Nephron (organoid): ENCODE results near the gene CSNK2B.

ENCODE experiments used
- H3K27ac Mint-ChIP-seq, 3 experiments: 2 replicates each; pipeline ENCODE4 v1.8.0; 2020; ENCODE audit warnings: mixed read lengths in 3 of 3, mild to moderate bottlenecking in 2 of 3, moderate library complexity in 1 of 3
- H3K27me3 Mint-ChIP-seq: 2 replicates; pipeline ENCODE4 v1.8.0; 2021; ENCODE audit warnings: low read depth, mild to moderate bottlenecking, moderate library complexity, mixed read lengths
- H3K36me3 Mint-ChIP-seq: 2 replicates; pipeline ENCODE4 v1.8.0; 2020; ENCODE audit warnings: low read depth, mixed read lengths
- H3K4me1 Mint-ChIP-seq: 2 replicates; pipeline ENCODE4 v1.8.0; 2020; ENCODE audit warnings: mixed read lengths
- H3K4me3 Mint-ChIP-seq, 3 experiments: 2 replicates each; pipeline ENCODE4 v1.8.0; 2020; ENCODE audit warnings: mild to moderate bottlenecking in 3 of 3, mixed read lengths in 3 of 3, moderate library complexity in 2 of 3
- H3K9me3 Mint-ChIP-seq: 2 replicates; pipeline ENCODE4 v1.8.0; 2020; ENCODE audit warnings: mixed read lengths
- TF ChIP-seq, protein P1 (sequence below), 3 experiments: fragments of 200-600 bp; sonication (generic); IDR thresholded peaks; one replicate each; pipeline ENCODE4 v1.5.0; 2021; ENCODE audit warnings: antibody characterized with exemption in 3 of 3; ENCODE audit not compliant: unreplicated experiment in 3 of 3

CSNK2B gene

GRCh38 chr6:31658158-31658688 is 7.7 kb upstream of the CSNK2B start:
- peak overlapping the region; percentile 50 to 70 (median 67) for H3K27ac Mint-ChIP-seq
- TF ChIP-seq, protein P1, sequence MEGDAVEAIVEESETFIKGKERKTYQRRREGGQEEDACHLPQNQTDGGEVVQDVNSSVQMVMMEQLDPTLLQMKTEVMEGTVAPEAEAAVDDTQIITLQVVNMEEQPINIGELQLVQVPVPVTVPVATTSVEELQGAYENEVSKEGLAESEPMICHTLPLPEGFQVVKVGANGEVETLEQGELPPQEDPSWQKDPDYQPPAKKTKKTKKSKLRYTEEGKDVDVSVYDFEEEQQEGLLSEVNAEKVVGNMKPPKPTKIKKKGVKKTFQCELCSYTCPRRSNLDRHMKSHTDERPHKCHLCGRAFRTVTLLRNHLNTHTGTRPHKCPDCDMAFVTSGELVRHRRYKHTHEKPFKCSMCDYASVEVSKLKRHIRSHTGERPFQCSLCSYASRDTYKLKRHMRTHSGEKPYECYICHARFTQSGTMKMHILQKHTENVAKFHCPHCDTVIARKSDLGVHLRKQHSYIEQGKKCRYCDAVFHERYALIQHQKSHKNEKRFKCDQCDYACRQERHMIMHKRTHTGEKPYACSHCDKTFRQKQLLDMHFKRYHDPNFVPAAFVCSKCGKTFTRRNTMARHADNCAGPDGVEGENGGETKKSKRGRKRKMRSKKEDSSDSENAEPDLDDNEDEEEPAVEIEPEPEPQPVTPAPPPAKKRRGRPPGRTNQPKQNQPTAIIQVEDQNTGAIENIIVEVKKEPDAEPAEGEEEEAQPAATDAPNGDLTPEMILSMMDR (IDR thresholded peaks at IDR 0.05; ENCODE audit: unreplicated experiment in 3 of 3), result no peak
- H3K36me3 Mint-ChIP-seq, result peaks cover 20% of the 10 kb centered on the region
- H3K4me1 Mint-ChIP-seq, result peaks cover 56% of the 10 kb centered on the region
- no peaks in the 10 kb centered on the region for H3K27me3 Mint-ChIP-seq
- H3K9me3 Mint-ChIP-seq, result no peaks in the 10 kb centered on the region
- H3K4me3 Mint-ChIP-seq, result peak overlapping the region; percentile 83 to 95 (median 89)

- H3K4me3 Mint-ChIP-seq, result peak overlapping the region; percentile 83 to 95 (median 89)
- no peaks in the 10 kb centered on the region for H3K9me3 Mint-ChIP-seq
- peaks cover 26% of the 10 kb centered on the region for H3K36me3 Mint-ChIP-seq
- TF ChIP-seq, protein P1 (IDR thresholded peaks at IDR 0.05; ENCODE audit: unreplicated experiment in 3 of 3), result no peak
- H3K27ac Mint-ChIP-seq, result peak overlapping the region; percentile 93 to 96 (median 94)
- H3K4me1 Mint-ChIP-seq, result peaks cover 65% of the 10 kb centered on the region
- H3K27me3 Mint-ChIP-seq, result no peaks in the 10 kb centered on the region
These were observed 6.8 kb upstream of the CSNK2B start for GRCh38 chr6:31658983-31659648.

GRCh38 chr6:31659649-31660380 is 6.1 kb upstream of the CSNK2B start:
- H3K27me3 Mint-ChIP-seq, result no peaks in the 10 kb centered on the region
- TF ChIP-seq, protein P1 (IDR thresholded peaks at IDR 0.05; ENCODE audit: unreplicated experiment in 3 of 3), result no peak

GRCh38 chr6:31660381-31661261 is 5.3 kb upstream of the CSNK2B start, which contains the start of gene C6orf47:
Gene C6orf47 (minus strand): TSS chr6:31660778. CDS start chr6:31659947, 831 bp downstream.
- Mint-ChIP-seq H3K27ac (peak within 1 kb of the TSS; percentile 93 to 96 (median 94)), H3K27me3 (no peaks in the 10 kb centered on the region), H3K4me3 (peak within 1 kb of the TSS; percentile 83 to 95 (median 89)), H3K36me3 (peaks cover 29% of the 10 kb centered on the region), H3K4me1 (peaks cover 69% of the 10 kb centered on the region), H3K9me3 (no peaks in the 10 kb centered on the region)
- TF ChIP-seq, protein P1 (IDR thresholded peaks at IDR 0.05; ENCODE audit: unreplicated experiment in 3 of 3), result no peak

More at GRCh38 chr6:31659649-31660380, 6.1 kb upstream of the CSNK2B start:
- peaks cover 72% of the 10 kb centered on the region for H3K4me1 Mint-ChIP-seq
- peak overlapping the region; percentile 93 to 96 (median 94) for H3K27ac Mint-ChIP-seq
- H3K9me3 Mint-ChIP-seq, result no peaks in the 10 kb centered on the region
- H3K4me3 Mint-ChIP-seq, result peak overlapping the region; percentile 83 to 95 (median 89)
- H3K36me3 Mint-ChIP-seq, result peaks cover 31% of the 10 kb centered on the region

- Mint-ChIP-seq H3K4me3 (peak overlapping the region; percentile 83 to 95 (median 89)), H3K4me1 (peaks cover 70% of the 10 kb centered on the region), H3K36me3 (peaks cover 26% of the 10 kb centered on the region), H3K27me3 (no peaks in the 10 kb centered on the region), H3K9me3 (no peaks in the 10 kb centered on the region), H3K27ac (peak overlapping the region; percentile 93 to 96 (median 94))
- TF ChIP-seq, protein P1 (IDR thresholded peaks at IDR 0.05; ENCODE audit: unreplicated experiment in 3 of 3), result no peak
These were observed 4.4 kb upstream of the CSNK2B start for GRCh38 chr6:31661262-31662123.
